Stimulated activated naive CD8-positive, alpha-beta T cell treated with anti-CD3 and anti-CD28 coated beads, Interleukin-15, amount 100 ng/mL, for 72 hours (primary cell): ENCODE measurements around the gene STK35.

Source experiments
- ATAC-seq: fragments of 150-1000 bp; cut with Tn5 transposase; 2 replicates; pipeline ENCODE4 v1.10.0; 2021; ENCODE audit warnings: mild to moderate bottlenecking, moderate library complexity
- DNase-seq, 2 donors: peaks; one replicate each; pipeline ENCODE4 v3.0.0; 2021 to 2022
- H3K27ac Mint-ChIP-seq, 2 donors: one replicate each; pipeline ENCODE4 v1.8.0; 2022; ENCODE audit warnings: mild to moderate bottlenecking in 2 of 2, mixed read lengths in 2 of 2, moderate library complexity in 2 of 2
- H3K27me3 Mint-ChIP-seq: one replicate; pipeline ENCODE4 v1.8.0; 2022; ENCODE audit warnings: mixed read lengths
- H3K4me1 Mint-ChIP-seq: one replicate; pipeline ENCODE4 v1.8.0; 2022; ENCODE audit warnings: mild to moderate bottlenecking, mixed read lengths
- H3K4me3 Mint-ChIP-seq, 2 donors: one replicate each; pipeline ENCODE4 v1.8.0; 2022; ENCODE audit warnings: mild to moderate bottlenecking in 2 of 2, mixed read lengths in 2 of 2, moderate library complexity in 1 of 2
- H3K9me3 Mint-ChIP-seq, 2 donors: one replicate each; pipeline ENCODE4 v1.8.0; 2022; ENCODE audit warnings: mixed read lengths in 2 of 2

Gene STK35

GRCh38 chr20:2122936-2123335 lies 21.3 kb downstream of the STK35 start:
- Mint-ChIP-seq H3K27me3 (no peaks in the 10 kb centered on the region), H3K9me3 (peaks cover 0 to 15% of the 10 kb centered on the region in 2 donors), H3K4me3 (no peak overlapping the region), H3K4me1 (peaks cover 84% of the 10 kb centered on the region), H3K27ac (no peak overlapping the region)
- DNase-seq (no peak), ATAC-seq (no peak)

DNA sequence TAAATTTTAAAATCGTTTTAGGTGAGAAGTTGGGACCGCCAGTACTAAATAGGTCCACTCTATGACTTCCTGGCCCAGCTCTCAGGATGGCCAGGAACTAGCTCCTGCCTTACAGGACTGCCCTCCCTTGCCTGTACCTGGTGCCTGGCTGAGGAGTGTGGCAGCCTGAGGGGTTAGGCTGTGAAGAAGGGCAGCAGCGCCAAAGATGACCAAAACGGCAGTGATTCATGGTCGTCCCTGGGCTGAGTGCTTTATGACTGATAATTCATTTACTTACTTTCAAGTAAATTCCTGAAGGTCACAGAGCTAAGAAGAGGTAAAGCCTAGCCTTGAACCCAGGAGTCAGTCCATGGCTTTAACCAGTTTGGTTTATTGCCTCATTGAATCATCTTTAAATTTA lies 22.1 kb downstream of the STK35 start:
- H3K9me3 Mint-ChIP-seq = peaks cover 0 to 15% of the 10 kb centered on the region in 2 donors
- DNase-seq = no peak
- peaks cover 84% of the 10 kb centered on the region for H3K4me1 Mint-ChIP-seq
- H3K27ac Mint-ChIP-seq = no peak overlapping the region
- ATAC-seq = no peak
- no peak overlapping the region for H3K4me3 Mint-ChIP-seq
- H3K27me3 Mint-ChIP-seq = no peaks in the 10 kb centered on the region

DNA sequence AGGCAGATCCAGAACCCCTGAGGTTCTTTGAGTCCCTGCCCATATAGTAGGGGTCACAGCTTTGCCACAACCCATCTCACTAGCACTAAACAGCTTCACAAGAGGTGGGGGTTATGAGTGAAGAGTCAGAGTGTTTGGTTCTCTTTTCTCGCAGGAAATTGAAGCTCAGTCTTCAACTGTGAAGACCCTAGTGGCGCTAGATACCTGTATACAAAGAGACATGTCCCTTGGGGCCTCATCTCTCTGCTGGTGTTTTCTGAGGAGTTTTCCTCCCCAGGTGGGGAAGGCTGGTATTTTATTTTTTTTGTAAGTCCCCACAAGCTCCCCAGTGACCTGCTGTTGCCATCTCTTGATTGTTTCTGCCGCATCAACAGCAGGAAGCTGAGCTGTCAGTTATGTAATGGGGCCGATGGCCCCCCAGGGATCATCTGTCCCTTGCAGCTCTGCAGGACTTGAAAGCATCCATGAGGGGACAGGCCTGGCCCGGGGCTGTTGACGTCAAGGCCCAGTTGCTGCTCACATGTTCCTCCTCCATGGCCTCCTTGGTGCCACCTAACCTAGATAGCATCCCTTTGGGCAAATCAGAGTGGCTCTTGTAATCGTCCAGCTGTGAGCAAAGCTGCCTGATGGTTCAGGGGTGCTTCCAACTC lies 23.1 kb downstream of the STK35 start:
- Mint-ChIP-seq H3K27me3 (no peaks in the 10 kb centered on the region), H3K27ac (no peak overlapping the region), H3K9me3 (peaks cover 0 to 9% of the 10 kb centered on the region in 2 donors), H3K4me3 (no peak overlapping the region), H3K4me1 (peaks cover 82% of the 10 kb centered on the region)
- ATAC-seq = no peak
- DNase-seq = no peak

- DNase-seq (no peak), ATAC-seq (no peak)
- Mint-ChIP-seq H3K4me3 (no peak overlapping the region), H3K27ac (no peak overlapping the region), H3K27me3 (no peaks in the 10 kb centered on the region), H3K4me1 (peaks cover 82% of the 10 kb centered on the region), H3K9me3 (peaks cover 0 to 9% of the 10 kb centered on the region in 2 donors)
These were observed 24.0 kb downstream of the STK35 start for GRCh38 chr20:2125474-2126112.

DNA sequence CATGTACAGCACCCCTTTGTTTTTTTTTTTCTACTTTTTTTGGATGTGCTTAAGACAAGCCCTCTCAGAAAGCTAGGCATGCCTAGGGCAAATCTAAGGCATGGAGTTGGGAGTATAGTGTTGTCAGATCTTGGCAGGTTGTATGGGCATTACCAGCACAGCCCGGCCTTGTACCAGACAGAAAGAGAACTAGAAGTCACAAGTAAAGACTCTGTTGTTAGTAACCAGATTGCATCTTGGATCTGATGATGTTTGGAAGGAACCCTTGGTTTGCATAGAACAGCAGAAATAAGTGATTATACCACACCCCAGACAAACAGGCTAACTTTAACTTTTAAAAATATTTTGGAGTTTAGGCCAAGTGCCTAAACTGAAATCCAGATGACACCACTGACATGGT lies 25.6 kb downstream of the STK35 start:
- Mint-ChIP-seq H3K9me3 (no peaks in the 10 kb centered on the region), H3K4me3 (no peak overlapping the region), H3K4me1 (peaks cover 79% of the 10 kb centered on the region), H3K27ac (peak overlapping the region in 1 of 2 donors; percentile 41), H3K27me3 (no peaks in the 10 kb centered on the region)
- DNase-seq = no peak
- no peak for ATAC-seq

GRCh38 chr20:2128542-2128941 lies 26.9 kb downstream of the STK35 start:
- H3K4me3 Mint-ChIP-seq = no peak overlapping the region
- H3K27ac Mint-ChIP-seq = no peak overlapping the region
- no peak for ATAC-seq

GRCh38 chr20:2130062-2130591 lies 28.5 kb downstream of the STK35 start:
- ATAC-seq (no peak), DNase-seq (no peak)
- peaks cover 74% of the 10 kb centered on the region for H3K4me1 Mint-ChIP-seq
- H3K27ac Mint-ChIP-seq = no peak overlapping the region
- no peaks in the 10 kb centered on the region for H3K27me3 Mint-ChIP-seq
- no peak overlapping the region for H3K4me3 Mint-ChIP-seq
- H3K9me3 Mint-ChIP-seq = no peaks in the 10 kb centered on the region

More at GRCh38 chr20:2128542-2128941, 26.9 kb downstream of the STK35 start:
- Mint-ChIP-seq H3K27me3 (no peaks in the 10 kb centered on the region), H3K9me3 (no peaks in the 10 kb centered on the region), H3K4me1 (peaks cover 82% of the 10 kb centered on the region)
- no peak for DNase-seq

GRCh38 chr20:2130683-2131082 lies 29.1 kb downstream of the STK35 start:
- H3K27ac Mint-ChIP-seq = no peak overlapping the region
- no peak overlapping the region for H3K4me3 Mint-ChIP-seq
- H3K4me1 Mint-ChIP-seq = peaks cover 68% of the 10 kb centered on the region
- H3K9me3 Mint-ChIP-seq = no peaks in the 10 kb centered on the region
- no peaks in the 10 kb centered on the region for H3K27me3 Mint-ChIP-seq
- DNase-seq (no peak), ATAC-seq (no peak)

GRCh38 chr20:2131366-2131765 lies 29.7 kb downstream of the STK35 start:
- Mint-ChIP-seq H3K4me1 (peaks cover 62% of the 10 kb centered on the region), H3K27me3 (no peaks in the 10 kb centered on the region), H3K9me3 (no peaks in the 10 kb centered on the region), H3K27ac (no peak overlapping the region), H3K4me3 (no peak overlapping the region)
- no peak for ATAC-seq
- no peak for DNase-seq

DNA sequence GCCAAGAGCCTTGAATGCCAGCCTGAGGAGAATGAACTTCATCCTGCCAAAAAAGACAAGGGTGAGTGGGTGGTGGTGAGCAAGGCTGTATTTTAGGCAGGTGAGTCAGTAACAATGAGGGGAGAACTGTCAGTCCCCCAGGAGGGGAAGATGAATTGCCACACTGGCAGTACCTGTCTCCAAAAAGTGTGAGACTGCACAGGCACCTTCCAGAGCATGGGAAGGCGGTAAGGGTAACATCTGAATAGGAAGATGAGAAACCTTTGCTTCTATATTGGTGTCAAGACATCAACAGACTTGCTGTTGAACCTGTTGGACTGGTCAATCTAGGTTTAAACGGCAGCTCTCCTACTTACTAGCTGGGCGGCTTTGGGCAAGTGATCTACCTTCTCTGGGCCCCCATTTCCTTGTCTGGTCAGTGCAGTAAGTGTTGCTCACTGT lies 30.9 kb downstream of the STK35 start:
- peaks cover 51% of the 10 kb centered on the region for H3K4me1 Mint-ChIP-seq
- H3K4me3 Mint-ChIP-seq = no peak overlapping the region
- H3K27me3 Mint-ChIP-seq = no peaks in the 10 kb centered on the region
- no peak for DNase-seq
- peak overlapping the region; percentile 34 to 89 for H3K27ac Mint-ChIP-seq
- no peaks in the 10 kb centered on the region for H3K9me3 Mint-ChIP-seq
- ATAC-seq = no peak

DNA sequence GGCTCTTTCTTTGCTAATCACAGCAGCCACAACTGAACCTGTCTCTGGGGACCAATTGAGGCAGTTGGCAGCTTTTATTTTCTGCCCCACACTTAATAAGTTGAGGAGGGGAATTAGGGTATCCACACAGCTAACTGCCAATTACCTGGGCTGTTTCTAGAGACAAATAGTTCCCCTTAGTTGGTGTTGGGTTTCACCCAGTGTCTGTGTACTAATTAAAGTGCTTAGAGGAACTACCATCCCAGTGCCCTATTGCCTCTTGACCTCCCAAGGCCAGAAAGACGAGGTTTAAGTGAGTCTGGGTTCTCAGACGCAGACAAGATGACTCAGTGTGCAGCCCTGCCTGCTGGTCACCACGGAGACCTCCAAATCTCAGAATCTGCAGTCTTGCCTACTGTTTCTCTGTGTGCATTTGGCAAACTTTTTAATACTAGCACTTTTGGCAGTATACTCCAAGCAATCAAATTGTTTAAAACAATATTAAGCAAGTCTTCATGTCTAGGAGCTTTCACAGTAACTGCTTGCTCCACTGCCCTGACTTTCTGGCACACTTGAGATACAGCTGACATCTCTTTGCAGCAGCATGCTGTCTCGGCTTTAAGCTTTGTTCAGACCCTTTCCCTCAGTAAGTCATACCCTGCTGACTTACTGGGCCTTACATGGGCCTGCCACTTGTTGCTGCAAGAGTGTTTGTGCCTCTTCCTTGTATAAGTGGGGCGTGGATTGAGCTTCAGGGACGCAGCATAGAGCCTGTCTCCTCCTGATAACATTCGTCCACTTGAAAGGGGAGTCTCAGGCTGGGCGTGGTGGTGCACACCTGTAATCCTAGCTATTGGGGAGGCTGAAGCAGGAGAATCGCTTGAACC lies 31.9 kb downstream of the STK35 start:
- ATAC-seq (no peak), DNase-seq (no peak)
- Mint-ChIP-seq H3K4me1 (peaks cover 43% of the 10 kb centered on the region), H3K27me3 (no peaks in the 10 kb centered on the region), H3K4me3 (no peak overlapping the region), H3K27ac (peak overlapping the region; percentile 15 to 39), H3K9me3 (no peaks in the 10 kb centered on the region)

DNA sequence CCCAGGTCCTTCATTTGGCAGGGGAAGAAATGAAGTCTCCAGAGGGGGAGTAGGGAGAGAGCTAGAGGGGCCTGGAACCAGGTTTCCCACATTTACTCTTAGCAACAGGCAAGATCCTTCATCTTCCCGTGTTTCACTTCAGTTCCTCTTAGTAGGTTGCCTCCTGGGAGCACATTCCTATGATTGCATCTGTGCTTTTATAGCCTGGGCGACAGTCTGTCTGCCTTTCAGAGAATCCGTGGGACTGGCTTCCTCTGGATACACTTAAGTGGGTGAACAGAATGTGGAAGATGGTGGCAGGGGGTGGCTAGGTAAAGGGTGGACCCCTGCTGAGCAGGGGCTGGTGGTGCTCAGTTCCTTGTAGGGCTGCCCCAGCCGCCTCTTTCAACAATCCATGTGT lies 33.4 kb downstream of the STK35 start:
- no peak for DNase-seq
- no peak for ATAC-seq
- Mint-ChIP-seq H3K27me3 (no peaks in the 10 kb centered on the region), H3K4me3 (no peak overlapping the region), H3K4me1 (peaks cover 31% of the 10 kb centered on the region), H3K9me3 (no peaks in the 10 kb centered on the region), H3K27ac (no peak overlapping the region)

- ATAC-seq = no peak
- no peak for DNase-seq
- no peaks in the 10 kb centered on the region for H3K9me3 Mint-ChIP-seq
- no peak overlapping the region for H3K4me3 Mint-ChIP-seq
- H3K27me3 Mint-ChIP-seq = no peaks in the 10 kb centered on the region
- peak overlapping the region; percentile 1 to 12 for H3K27ac Mint-ChIP-seq
- H3K4me1 Mint-ChIP-seq = peaks cover 25% of the 10 kb centered on the region
These were observed 34.6 kb downstream of the STK35 start for GRCh38 chr20:2136275-2136674.

DNA sequence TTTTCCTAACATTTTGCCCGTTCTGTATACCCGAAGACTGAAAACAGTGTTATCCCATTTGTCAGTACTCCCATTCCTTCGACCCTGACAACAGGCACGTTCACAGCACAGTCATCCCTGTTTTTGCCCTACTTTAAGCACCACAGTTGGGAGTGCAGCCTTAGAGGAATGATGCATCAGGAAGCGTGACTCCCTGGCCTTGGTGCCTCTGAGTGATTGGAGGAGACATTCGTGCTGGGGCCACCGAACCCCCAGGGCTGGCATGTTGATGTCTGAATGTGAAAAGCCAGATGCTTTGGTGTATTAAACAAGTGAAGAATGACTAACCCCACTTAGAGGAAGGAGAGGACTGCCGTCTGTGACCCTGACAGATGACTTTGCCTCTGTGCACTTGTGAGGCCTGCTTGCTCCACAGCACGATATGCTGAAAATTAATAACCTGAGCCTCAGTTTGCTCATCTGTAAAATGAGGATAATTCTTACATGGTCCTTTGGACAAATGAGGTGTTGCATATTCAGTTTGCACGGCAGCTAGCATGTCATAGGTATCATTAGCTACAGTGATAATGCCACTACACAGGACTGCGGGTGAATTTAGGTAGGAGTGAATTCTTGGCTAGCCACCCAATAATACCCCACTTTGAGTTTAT lies 36.0 kb downstream of the STK35 start:
- no peak overlapping the region for H3K4me3 Mint-ChIP-seq
- no peaks in the 10 kb centered on the region for H3K27me3 Mint-ChIP-seq
- DNase-seq (no peak), ATAC-seq (no peak)
- no peaks in the 10 kb centered on the region for H3K9me3 Mint-ChIP-seq
- H3K4me1 Mint-ChIP-seq = peaks cover 27% of the 10 kb centered on the region
- no peak overlapping the region for H3K27ac Mint-ChIP-seq

DNA sequence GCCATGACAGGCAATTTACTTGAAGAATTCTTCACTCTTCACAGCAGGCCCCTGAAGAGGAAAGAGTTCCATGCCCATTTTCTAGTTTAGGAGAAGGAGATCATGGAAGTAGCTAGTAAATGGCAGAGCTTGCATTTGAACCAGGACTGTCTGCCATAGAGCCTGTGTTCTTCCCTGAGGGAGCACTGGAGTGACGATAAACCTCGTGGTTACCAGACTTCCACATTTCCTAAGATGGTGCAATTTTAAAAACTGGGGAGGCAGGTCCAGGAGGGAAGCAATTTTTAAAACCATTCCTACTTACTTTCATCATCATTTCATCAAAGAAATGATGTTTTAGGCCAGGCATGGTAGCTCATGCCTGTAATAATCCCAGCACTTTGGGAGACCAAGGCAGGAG lies 36.8 kb downstream of the STK35 start:
- ATAC-seq (no peak), DNase-seq (no peak)
- no peaks in the 10 kb centered on the region for H3K9me3 Mint-ChIP-seq
- H3K4me3 Mint-ChIP-seq = no peak overlapping the region
- H3K4me1 Mint-ChIP-seq = peaks cover 21% of the 10 kb centered on the region
- H3K27ac Mint-ChIP-seq = no peak overlapping the region
- H3K27me3 Mint-ChIP-seq = no peaks in the 10 kb centered on the region
